GM21529 (cell line): ENCODE measurements around the gene NUP35.

Experiments
- ATAC-seq: cut with Tn5 transposase; IDR thresholded peaks from one replicate; pipeline ENCODE4 v1.9.1; 2021; ENCODE audit not compliant: unreplicated experiment

Gene NUP35

DNA sequence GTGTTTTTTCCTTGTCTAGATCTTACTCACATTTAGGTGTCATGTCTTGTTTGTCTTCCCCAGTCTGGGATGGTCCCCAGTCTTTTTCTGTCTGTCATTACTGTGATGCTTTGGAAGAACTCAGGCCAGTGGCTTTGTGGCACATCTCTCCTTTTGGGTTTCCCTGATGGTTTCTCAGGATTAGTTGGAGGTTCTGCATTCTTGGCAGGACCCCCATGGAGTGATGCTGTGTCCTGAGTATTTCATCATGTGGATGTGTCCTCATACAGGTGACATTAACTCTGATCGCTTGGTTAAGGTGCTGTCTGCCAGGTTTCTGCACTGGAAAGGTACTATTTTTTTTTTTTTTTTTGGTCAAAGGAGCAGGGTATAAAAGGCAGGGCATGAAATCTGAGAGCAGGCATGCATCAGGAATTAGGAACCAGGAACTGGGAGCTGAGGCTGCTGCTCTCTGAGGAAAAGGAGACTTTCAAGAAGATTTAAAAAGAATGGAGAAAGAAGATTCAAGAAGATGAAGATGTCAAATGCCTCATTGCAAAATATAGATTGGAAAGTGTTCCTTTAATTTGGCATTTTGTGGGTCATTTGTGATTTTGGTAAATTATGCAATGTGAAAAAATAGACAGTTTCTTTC lies 85.3 kb downstream of the NUP35 start:
- no peak for ATAC-seq
